ENCODE measurements around the gene FAM219B. TPM values are rescaled to one million over a fixed set of nuclear protein-coding genes. Genes with fewer than 3 reads are reported as not detected.
A peak's percentile ranks its signal among the peaks of the same experiment; 100 is the strongest.

The FAM219B gene
- total and polyA plus RNA-seq, 8 donors = 59.2 to 84.7 (median 61.8) TPM

- TF ChIP-seq, protein P1, sequence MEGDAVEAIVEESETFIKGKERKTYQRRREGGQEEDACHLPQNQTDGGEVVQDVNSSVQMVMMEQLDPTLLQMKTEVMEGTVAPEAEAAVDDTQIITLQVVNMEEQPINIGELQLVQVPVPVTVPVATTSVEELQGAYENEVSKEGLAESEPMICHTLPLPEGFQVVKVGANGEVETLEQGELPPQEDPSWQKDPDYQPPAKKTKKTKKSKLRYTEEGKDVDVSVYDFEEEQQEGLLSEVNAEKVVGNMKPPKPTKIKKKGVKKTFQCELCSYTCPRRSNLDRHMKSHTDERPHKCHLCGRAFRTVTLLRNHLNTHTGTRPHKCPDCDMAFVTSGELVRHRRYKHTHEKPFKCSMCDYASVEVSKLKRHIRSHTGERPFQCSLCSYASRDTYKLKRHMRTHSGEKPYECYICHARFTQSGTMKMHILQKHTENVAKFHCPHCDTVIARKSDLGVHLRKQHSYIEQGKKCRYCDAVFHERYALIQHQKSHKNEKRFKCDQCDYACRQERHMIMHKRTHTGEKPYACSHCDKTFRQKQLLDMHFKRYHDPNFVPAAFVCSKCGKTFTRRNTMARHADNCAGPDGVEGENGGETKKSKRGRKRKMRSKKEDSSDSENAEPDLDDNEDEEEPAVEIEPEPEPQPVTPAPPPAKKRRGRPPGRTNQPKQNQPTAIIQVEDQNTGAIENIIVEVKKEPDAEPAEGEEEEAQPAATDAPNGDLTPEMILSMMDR (IDR thresholded peaks at IDR 0.05) = no peak
- Histone ChIP-seq H3K27me3 (no peaks in the 10 kb centered on the region), H3K36me3 (peaks cover 0 to 4% of the 10 kb centered on the region in 2 donors), H3K4me3 (peak overlapping the region in 1 of 2 donors; percentile 28), H3K9me3 (no peaks in the 10 kb centered on the region), H3K4me1 (peaks cover 51 to 90% of the 10 kb centered on the region in 2 donors), H3K27ac (peak overlapping the region; percentile 74 to 96)
- ATAC-seq (no peak), DNase-seq (no peak)
- intact Hi-C loops (cut with DNase I) = no loop called here
These were observed 37.3 kb downstream of the FAM219B start for GRCh38 chr15:74869372-74869725.

- TF ChIP-seq, protein P1 (IDR thresholded peaks at IDR 0.05) = no peak
- H3K4me1 ChIP-seq = peaks cover 51 to 84% of the 10 kb centered on the region in 2 donors
- peak; percentile 13 for ATAC-seq
These were observed 38.6 kb downstream of the FAM219B start for GRCh38 chr15:74868059-74868458.

GRCh38 chr15:74867466-74868038 lies 39.1 kb downstream of the FAM219B start:
- TF ChIP-seq, protein P1 (IDR thresholded peaks at IDR 0.05) = no peak
- intact Hi-C loops (cut with DNase I) = no loop called here
- Histone ChIP-seq H3K27ac (peak overlapping the region; percentile 74 to 96), H3K27me3 (no peaks in the 10 kb centered on the region), H3K36me3 (peaks cover 0 to 4% of the 10 kb centered on the region in 2 donors), H3K9me3 (no peaks in the 10 kb centered on the region), H3K4me1 (peaks cover 51 to 82% of the 10 kb centered on the region in 2 donors), H3K4me3 (no peak overlapping the region)
- DNase-seq (no peak), ATAC-seq (no peak)

More at GRCh38 chr15:74868059-74868458, 38.6 kb downstream of the FAM219B start:
- peak overlapping the region; percentile 74 to 96 for H3K27ac ChIP-seq
- intact Hi-C loops (cut with DNase I) = no loop called here
- no peaks in the 10 kb centered on the region for H3K9me3 ChIP-seq
- H3K4me3 ChIP-seq = no peak overlapping the region
- peak in 1 of 4 donors; percentile 49 for DNase-seq
- no peaks in the 10 kb centered on the region for H3K27me3 ChIP-seq
- peaks cover 0 to 4% of the 10 kb centered on the region in 2 donors for H3K36me3 ChIP-seq

GRCh38 chr15:74866090-74866489 lies 40.6 kb downstream of the FAM219B start:
- H3K27me3 ChIP-seq = no peaks in the 10 kb centered on the region
- no peaks in the 10 kb centered on the region for H3K9me3 ChIP-seq
- peaks cover 0 to 9% of the 10 kb centered on the region in 2 donors for H3K36me3 ChIP-seq
- peak overlapping the region; percentile 13 to 25 for H3K27ac ChIP-seq
- peaks cover 38 to 68% of the 10 kb centered on the region in 2 donors for H3K4me1 ChIP-seq
- no peak overlapping the region for H3K4me3 ChIP-seq
- TF ChIP-seq, protein P1 (IDR thresholded peaks at IDR 0.05) = no peak
- DNase-seq = no peak
- peak; percentile 25 for ATAC-seq
- intact Hi-C loops (cut with DNase I) = no loop called here

DNA sequence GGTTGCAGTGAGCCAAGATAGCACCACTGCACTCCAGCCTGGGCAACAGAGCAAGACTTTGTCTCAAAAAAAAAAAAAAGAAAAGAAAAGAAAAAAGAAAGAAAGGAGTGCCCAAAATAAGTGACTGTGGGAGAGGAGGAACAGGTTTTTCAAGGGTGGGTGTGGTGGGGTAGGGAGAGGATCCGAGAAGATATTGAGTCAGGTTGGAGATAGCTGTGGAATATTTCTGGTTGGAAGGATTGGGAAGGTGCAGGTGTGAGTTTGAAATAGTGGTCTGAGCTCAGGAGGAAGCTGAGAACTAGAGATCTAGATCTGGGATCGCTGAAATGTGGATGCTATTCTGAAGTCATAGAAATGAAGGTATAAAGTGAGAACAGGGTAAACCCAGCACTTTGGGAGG lies 41.3 kb downstream of the FAM219B start:
- H3K9me3 ChIP-seq = no peaks in the 10 kb centered on the region
- peaks cover 0 to 9% of the 10 kb centered on the region in 2 donors for H3K36me3 ChIP-seq
- H3K4me3 ChIP-seq = no peak overlapping the region
- TF ChIP-seq, protein P1 (IDR thresholded peaks at IDR 0.05) = no peak
- no peak for ATAC-seq
- H3K27ac ChIP-seq = no peak overlapping the region
- no peaks in the 10 kb centered on the region for H3K27me3 ChIP-seq
- intact Hi-C loops (cut with DNase I) = no loop called here
- peaks cover 30 to 60% of the 10 kb centered on the region in 2 donors for H3K4me1 ChIP-seq
- no peak for DNase-seq

Data from left lung (tissue), 10 donors.